ENCODE data around the gene ADGRG3. TPM values are rescaled to one million over a fixed set of nuclear protein-coding genes. Genes with fewer than 3 reads are reported as not detected.
"Not testable (repeated sequence)": the region's sequence is repeated elsewhere in the genome, so short reads cannot be mapped to it uniquely, and the experiment has no call there.

The ADGRG3 gene
- polyA plus RNA-seq, 3 donors, result 0.24 to 0.51 TPM; not detected in 1

DNA sequence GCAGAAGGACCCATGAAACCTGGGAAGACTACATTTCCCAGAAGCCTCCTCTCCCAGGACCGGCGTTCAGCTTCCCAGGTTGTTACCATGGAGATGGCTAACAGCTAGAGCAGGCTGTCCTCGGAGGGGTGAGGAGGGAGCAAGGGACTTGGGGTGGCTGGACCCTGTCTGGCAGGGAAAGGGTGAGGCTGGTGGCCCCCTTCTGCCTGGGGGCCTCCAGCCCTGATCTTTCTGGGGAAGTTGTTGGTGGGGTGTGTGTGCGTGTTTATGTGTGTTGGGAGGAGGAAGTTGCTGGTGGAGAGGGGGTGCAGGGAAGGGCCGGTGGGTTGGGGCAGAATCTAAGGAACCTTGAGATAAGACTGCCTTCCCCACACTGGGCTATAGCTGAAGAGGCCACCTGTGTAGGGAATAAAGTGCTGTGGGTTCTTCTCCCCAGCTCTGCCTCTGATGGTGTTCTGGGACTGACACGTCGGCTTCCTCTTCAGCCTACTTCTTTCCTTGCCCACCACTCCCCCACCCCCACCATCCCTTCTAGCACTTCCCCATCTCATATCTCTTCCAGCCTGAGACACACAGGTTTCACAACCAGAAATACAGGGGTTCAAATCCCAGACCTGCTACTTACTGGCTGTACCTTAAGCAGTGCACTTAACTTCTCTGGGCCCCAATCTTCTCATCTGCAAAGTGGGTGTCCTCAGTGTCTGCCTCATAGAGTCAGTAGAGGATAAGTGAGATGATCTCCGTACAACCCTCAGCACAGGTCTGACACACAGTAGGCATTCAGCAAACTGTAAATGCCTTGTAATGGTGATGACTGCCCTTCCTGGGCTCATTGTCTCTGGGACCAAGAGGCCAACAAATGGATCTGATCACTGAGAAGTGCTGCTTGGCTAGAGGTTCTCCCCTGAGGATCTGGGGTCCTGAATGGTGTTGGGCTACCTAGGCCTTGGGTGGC lies 26.9 kb downstream of the ADGRG3 start, which contains the start of gene DRC7:
Gene DRC7 (plus strand): TSS at position 82 of the 955 bp plus-strand sequence. CDS start 3,144 bp downstream, outside the sequence.
- peak; percentile 75 for DNase-seq

DNA sequence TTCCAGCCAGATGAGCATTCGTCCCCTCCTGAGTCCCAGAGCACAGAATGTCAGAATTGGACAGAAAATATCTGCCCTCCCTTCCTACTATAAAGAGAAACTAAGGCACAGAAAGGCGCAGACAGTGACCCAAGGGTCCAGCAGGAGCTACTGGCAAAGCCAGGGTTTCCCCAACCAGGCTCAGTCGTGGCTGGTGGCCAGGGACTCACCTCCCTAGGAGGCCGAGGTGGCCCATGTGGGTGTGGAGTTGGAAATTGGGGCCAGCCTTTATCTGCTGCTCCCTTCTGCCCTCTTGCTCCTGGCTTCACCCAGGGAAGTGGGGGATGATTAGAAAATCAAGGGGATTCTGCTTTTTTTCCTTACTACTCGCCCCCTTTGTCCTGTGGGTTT lies 27.6 kb downstream of the ADGRG3 start:
- DNase-seq, result no peak

DNA sequence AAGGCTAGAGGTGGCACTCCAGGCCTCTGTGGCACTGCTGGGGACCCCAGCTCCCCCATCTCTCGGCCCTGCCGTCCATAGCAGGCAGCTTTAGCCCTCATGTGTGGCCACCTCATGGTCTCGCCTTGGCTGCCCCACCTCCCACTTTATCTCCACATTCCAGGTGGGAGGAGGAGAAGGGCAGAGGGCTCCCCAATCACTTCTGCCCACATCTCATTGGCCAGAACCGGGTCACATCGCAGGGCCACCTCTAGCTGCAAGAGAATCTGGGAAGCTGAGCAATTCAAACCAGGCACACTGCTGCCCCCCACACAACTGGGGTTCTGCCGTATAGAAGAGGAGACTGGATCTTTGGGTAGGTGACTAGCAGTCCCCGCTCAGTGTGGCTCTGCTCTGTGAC lies 28.1 kb downstream of the ADGRG3 start:
- DNase-seq, result no peak

DNA sequence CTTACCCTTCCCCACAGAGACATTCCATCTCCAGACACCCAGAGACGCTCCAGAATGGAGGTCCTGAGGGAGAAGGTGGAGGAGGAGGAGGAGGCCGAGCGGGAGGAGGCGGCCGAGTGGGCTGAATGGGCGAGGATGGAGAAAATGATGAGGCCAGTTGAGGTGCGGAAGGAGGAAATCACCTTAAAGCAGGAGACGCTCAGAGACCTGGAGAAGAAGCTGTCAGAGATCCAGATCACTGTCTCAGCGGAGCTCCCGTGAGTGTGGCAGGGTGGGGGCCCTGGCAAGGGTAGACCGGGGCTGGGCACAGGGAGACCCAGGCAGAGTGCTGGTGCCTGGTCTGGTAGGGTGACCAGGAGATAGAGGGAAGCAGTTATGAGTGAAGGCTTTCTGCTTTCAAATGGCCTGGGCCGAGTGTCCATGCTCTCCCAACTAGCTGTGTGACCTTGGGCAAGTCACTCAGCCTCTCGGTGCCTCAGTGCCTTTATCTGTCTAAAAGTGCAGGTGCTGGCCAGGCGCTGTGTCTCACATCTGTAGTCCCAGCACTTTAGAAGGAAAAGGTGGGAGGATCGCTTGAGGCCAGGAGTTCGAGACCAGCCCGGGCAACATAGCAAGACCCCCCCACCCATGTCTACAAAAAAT lies 29.9 kb downstream of the ADGRG3 start:
- no peak for DNase-seq

DNA sequence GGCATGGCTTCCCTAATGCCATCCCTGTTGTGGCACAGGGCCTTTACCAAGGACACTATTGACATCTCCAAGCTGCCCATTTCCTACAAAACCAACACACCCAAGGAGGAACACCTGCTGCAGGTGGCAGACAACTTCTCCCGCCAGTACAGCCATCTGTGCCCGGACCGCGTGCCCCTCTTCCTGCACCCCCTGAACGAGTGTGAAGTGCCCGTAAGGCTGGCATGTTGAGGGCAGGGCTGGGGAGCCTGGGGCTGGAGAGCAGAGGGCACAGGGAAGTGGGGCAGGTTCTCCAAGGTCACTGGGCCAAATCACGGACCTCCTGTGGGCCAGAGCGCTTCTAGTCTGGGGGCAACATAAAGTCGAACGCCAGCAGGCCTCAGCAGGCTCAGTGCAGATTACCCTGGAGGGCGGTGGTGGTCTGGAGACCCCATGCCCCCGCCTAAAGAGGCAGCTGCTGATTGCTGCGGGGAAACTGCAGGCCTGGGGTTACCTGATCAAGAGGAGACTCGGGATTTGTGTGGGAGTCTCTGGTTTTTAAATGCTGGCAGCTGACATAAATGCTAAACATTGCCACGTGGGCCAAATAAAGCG lies 30.8 kb downstream of the ADGRG3 start:
- DNase-seq, result no peak

DNA sequence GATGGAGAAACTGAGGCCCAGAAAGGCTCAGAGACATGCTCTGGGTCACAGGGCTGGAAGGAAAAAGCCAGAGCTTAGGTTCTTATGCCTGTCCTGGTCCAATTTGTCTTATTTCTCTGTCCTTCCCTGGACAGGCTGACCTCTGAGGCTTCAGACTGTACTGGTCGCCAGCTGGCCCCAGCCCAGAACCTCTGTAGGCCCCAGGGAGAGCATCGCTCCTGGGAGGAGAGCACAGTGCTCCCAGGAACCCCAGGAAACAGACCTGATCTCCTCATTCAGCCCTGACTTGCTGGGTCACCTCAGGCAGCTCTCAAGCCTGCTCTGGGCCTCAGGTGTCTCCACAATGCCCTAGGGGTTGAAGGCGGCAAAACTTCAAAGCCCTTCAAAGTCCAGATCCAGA lies 31.4 kb downstream of the ADGRG3 start:
- no peak for DNase-seq

DNA sequence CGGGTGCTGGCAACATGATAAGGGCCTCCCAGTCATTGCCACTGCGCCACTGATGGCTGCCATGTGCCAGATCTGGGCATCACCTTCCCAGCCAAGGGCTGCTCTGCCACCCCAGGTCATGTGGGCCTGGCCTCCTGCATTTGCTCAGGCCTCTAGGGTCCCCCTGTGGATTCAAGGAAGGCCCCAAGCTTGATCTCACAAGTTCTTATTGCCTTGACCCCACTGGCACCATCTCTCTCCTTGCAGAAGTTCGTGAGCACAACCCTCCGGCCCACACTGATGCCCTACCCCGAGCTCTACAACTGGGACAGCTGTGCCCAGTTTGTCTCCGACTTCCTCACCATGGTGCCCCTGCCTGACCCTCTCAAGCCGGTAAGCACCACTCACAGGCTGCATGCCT lies 31.8 kb downstream of the ADGRG3 start:
- DNase-seq, result no peak

DNA sequence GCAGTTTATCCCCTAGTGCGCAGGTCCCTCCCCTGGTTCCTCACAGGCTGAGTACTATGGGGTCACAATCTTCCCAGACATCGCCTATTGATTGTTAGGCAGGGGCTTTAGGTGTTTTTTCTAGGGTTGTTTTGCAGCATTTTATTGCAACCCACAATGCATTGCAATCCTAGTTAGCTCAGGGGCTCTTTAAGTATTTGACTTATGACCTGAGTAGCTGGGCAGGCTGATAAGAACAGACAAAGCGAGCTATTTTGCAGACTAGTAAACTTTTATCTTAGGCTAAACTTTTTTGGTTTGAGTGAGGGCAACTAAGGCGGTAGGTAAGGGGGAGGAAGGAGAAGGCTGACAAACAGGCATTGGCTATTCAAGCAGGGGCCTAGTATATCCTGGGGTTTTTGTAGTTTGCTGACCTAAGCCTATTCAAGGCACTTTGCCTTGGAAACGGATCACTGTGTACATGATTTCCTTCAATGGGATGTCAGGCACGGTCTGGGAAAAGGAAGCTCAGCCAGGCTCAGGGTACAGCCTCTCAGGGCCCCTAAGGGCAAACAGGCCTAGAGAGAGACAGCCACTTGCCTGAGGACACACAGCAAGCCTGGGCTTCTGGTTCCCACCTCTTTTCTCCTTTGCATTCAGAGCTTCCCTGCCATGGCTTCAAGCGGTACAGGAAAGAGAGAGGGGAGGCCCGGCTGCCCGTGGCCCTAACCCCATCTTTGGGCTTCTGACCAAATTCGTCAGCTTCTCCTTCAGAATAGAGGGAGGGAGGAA lies 32.9 kb downstream of the ADGRG3 start:
- no peak for DNase-seq

DNA sequence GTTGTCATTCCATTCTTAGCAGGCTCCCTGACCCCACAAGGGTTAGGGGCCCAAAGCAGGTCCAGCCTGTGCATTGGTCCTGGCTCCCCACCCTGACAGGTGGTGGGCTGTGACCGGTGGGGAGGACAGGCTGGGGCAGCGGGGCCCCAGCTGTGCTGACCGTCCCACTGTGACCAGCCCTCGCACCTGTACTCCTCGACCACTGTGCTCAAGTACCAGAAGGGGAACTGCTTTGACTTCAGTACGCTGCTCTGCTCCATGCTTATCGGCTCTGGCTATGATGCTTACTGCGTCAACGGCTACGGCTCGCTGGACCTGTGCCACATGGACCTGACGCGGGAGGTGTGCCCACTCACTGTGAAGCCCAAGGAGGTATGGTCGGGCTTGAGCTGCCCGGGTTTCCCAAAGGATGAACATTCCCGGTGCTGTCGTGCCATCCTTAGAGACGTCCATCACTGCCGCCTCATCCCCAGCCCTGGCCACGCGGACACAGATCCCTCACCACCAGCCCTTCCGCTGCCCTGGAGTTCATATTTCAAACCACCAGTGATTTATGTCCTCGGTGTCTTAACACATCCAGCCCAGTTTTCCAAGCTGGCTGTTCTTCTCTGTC lies 33.8 kb downstream of the ADGRG3 start:
- DNase-seq, result peak; percentile 65

DNA sequence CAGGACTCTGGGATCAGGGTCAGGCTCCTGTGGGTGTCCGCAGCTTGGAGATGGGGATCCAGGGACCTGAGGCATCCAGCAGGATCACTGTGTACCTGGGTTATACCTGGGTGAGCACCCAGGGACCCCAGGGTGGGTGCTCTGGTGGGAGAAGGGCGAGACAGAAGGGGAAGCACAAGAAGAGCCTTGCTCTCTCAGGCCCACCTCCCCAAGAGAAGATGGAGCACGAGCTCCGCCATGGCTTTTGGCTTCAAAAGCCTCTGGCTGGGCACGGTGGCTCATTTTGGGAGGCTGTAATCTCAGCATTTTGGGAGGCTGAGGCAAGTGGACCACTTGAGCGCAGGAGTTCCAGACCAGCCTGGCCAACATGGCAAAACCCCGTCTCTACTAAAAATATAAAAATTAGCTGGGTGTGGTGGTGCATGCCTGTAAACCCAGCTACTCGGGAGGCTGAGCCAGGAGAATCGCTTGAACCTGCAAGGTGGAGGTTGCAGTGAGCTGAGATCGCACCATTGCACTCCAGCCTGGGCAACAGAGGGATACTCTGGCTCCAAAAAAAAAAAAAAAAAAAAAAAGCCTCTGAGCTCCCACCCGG lies 35.4 kb downstream of the ADGRG3 start:
- no peak for DNase-seq

DNA sequence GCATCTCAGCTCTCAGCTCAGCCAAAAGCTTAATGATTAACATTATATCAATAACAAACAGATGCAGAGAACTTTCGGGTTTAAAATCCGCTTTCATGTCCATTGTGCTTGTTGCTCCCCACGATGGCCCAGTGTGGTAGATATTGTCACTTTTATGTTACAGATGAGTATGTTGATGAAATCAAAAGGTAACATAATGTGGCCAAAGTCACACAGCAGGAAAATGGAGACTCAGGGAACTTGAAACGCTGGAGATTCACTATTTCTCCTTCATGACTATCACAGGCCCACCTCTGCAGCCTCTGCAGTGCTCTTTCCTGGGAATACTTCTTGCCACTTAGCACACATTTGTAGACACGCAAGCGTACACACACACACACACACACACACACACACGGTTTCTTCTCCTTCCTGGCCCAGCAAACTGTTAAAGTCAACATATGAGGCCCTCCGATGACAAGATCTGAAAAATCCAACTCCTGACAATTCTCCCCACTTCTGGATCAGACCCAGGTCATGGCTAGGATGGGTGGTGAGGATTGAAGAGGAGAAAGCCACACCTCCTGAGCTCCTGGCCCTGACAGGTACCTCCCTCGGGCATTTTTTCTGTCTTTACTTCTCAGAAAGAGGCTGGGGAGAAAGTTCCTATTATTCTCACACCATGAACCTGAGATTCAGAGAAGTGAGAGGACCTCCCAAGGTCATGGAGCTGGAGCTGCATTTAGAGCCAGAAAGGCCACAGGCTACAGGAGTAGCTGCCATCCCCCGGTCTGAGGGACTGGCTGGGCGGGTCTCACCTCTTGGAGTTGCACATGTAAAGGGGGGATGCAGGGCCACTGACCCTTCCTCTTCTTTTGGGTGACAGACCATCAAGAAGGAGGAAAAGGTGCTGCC lies 36.2 kb downstream of the ADGRG3 start:
- DNase-seq, result no peak

DNA sequence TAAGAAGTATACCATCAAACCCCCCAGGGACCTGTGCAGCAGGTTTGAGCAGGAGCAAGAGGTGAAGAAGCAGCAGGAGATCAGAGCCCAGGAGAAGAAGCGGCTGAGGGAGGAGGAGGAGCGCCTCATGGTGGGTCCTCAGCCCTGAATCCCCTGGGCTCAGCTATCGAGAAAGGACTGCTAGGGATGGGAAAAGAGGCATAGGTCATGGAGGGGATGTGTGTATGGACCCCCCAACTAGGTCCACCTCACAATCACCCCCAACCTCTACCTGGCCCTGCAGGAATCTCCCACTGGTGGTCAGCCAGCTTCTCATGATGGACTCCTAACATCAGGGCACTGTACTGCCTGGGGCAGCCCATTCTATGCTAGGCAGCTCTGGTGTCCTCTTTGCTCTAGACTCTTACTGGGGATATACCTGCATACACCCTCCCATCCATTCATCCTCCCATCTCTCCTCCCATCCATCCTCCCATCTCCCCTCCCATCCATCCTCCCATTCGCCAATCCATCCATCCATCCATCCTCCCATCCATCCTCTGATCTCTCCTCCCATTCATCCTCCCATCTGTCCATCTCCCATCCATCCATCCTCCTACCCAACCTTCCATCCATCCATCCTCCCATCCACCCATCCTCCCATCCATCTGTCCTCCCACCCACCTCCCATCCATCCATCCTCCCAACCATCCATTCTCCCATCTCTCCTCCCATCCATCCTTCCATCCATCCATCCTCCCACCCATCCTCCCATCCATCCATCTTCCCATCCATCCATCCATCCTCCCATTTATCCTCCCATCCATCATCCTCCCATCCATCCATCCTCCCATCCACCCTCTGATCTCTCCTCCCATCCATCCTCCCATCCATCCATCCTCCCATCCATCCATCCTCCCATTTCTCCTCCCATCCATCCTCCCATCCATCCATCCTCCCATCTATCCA lies 37.1 kb downstream of the ADGRG3 start:
- DNase-seq, result no peak

DNA sequence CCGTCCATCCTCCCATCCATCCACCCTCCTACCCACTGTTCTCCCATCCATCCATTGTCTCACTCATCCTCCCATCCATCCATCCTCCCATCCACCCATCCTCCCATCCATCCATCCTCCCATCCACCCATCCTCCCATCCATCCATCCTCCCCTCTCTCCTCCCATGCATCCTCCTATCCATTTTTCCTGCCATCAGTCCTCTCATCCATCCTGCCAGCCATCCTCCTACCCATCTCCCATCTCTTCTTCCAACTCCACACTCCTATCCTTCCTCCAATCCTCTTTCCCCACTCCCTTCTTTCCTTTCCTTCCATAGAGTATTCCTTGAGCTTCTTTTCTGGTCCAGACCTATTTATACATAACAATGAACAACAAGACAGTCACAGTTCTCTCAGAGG lies 38.6 kb downstream of the ADGRG3 start:
- no peak for DNase-seq

DNA sequence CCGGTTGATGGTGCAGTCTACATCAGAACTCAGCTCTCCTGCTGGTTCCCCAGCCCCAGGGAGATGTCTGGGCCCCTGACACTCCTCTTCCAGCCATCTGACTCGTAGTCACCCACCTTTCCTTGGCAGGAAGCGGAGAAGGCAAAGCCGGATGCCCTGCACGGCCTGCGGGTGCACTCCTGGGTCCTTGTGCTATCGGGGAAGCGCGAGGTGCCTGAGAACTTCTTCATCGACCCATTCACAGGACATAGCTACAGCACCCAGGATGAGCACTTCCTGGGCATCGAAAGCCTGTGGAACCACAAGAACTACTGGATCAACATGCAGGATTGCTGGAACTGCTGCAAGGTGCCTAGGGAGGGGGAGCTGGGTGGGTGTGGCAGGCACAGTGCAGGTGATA lies 39.2 kb downstream of the ADGRG3 start:
- DNase-seq, result no peak

DNA sequence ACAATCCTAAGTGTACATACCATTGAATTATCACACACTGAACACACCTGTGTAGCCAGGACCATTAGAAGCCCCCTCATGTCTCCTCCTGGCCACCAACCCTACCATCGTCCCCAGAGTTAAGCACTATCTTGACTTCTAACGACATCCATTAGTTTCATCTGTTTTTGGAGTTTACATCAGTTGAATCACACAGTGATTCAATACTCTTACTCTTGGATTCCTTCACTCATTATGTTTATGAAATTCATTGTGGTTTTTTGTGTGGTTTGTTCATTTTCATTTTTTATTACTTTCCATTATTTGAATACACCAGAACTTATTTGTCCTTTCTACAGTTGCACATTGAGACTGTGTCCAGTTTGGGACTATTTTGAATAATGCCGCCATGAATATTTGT lies 40.1 kb downstream of the ADGRG3 start:
- no peak for DNase-seq

DNA sequence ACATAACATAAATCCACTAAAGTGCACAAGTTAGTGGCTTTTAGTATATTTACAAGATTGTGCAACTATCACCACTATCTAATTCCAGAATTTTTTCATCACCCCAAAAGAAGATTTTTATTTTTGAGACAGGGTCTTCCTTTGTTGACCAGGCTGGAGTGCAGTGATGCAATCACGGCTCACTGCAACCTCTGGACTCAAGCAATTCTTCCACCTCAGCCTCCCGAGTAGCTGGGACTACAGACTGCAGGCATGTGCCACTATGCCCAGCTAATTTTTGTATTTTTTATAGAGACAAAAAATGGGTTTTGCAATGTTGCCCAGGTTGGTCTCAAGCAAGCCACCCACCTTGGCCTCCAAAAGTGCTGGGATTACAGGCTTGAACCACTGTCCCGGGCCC lies 41.6 kb downstream of the ADGRG3 start:
- no peak for DNase-seq

DNA sequence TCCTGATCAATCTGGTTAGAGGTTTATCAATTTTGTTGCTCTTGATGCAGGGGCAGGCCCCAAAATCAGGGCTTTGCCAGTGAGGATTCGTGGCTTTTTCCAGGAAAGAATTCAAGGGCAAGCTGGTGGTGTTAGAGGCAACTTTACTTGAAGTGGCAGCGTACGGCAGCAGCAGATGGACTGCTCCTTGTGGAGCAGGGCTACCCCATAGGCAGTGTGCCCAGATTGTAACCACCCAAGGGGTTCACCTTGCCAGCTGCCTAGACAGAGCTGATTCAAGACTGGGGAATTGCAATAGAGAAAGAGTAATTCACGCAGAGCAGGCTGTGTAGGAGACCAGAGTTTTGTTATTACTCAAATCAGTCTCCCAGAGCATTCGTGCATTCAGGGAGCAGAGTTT lies 43.2 kb downstream of the ADGRG3 start:
- no peak for DNase-seq

DNA sequence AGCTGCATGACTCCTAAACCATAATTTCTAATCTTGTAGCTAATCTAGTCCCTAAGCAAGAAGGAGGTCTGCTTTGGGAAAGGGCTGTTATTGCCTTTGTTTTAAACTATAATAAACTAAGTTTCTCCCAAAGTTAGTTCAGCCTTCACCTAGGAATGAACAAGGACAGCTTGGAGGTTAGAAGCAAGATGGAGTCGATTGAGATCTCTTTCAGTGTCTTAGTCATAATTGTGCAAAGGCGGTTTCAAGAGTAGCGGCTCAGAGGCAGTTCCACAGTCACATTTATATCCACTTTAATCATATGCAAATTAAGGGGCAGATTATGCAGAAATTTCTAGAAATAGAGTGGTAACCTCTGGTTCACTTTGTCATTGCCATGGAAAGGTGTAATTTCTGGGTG lies 43.9 kb downstream of the ADGRG3 start:
- DNase-seq, result no peak

DNA sequence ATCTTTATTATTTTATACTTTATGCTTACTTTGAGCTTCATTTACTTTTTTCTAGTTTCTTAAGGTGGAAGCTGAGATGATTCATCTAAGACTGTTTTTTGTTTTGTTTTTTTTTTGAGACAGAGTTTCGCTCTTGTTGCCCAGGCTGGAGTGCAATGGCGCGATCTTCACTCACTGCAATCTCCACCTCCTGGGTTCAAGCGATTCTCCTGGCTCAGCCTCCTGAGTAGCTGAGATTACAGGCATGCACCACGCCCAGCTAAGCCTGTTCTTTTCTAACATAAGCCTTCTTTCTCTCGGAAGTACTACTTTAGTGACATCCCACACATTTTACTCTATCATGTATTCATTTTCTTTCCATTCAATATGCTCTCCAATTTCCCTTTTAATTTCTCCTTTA lies 44.5 kb downstream of the ADGRG3 start:
- not testable (repeated sequence) for DNase-seq

Data from renal pelvis (tissue), 4 donors.